ES-I3 (cell line): ENCODE results near the gene ABCB9.

Experiments
- H3K36me3 ChIP-seq: 2 replicates; pipeline ENCODE4 v1.6.1; 2013; ENCODE audit warnings: mild to moderate bottlenecking, low read length, control low read depth, moderate library complexity; ENCODE audit not compliant: insufficient read depth
- H3K4me1 ChIP-seq: 2 replicates; pipeline ENCODE4 v1.6.1; 2013; ENCODE audit warnings: mild to moderate bottlenecking, control low read depth, low read length; ENCODE audit not compliant: insufficient read depth
- H3K9ac ChIP-seq: 2 replicates; pipeline ENCODE4 v1.6.1; 2013; ENCODE audit warnings: low read depth, mild to moderate bottlenecking, low read length, moderate library complexity
- H3K9me3 ChIP-seq: 2 replicates; pipeline ENCODE4 v1.6.1; 2013; ENCODE audit warnings: mild to moderate bottlenecking, low read length, moderate library complexity; ENCODE audit not compliant: control insufficient read depth, insufficient read depth

The ABCB9 gene

GRCh38 chr12:122981587-122982476 is 15.6 kb upstream of the ABCB9 start:
- peak overlapping the region; percentile 96 for H3K9ac ChIP-seq
- no peaks in the 10 kb centered on the region for H3K4me1 ChIP-seq
- H3K9me3 ChIP-seq: no peaks in the 10 kb centered on the region
- no peaks in the 10 kb centered on the region; the same call in 1 of the 2 replicates for H3K36me3 ChIP-seq

- Histone ChIP-seq H3K9me3 (no peaks in the 10 kb centered on the region), H3K36me3 (no peaks in the 10 kb centered on the region; the same call in 1 of the 2 replicates), H3K4me1 (no peaks in the 10 kb centered on the region; the same call in 1 of the 2 replicates), H3K9ac (peak overlapping the region; percentile 96)
These were observed 14.8 kb upstream of the ABCB9 start for GRCh38 chr12:122981036-122981471.

- Histone ChIP-seq H3K9me3 (no peaks in the 10 kb centered on the region), H3K36me3 (no peaks in the 10 kb centered on the region; the same call in 1 of the 2 replicates), H3K9ac (peak within 1 kb of the TSS; percentile 96), H3K4me1 (no peaks in the 10 kb centered on the region; the same call in 1 of the 2 replicates)
These were observed 14.1 kb upstream of the ABCB9 start, which contains the start of gene ARL6IP4 for GRCh38 chr12:122980183-122981035. Gene ARL6IP4 (plus strand): TSS chr12:122980681. CDS start chr12:122981140, 459 bp downstream.

GRCh38 chr12:122979908-122980182 is 13.6 kb upstream of the ABCB9 start:
- no peaks in the 10 kb centered on the region for H3K9me3 ChIP-seq
- H3K4me1 ChIP-seq: no peaks in the 10 kb centered on the region; the same call in 1 of the 2 replicates
- no peaks in the 10 kb centered on the region; the same call in 1 of the 2 replicates for H3K36me3 ChIP-seq
- peak overlapping the region; percentile 96; the same call in 1 of the 2 replicates for H3K9ac ChIP-seq

GRCh38 chr12:122979001-122979907 is 13.0 kb upstream of the ABCB9 start:
- no peaks in the 10 kb centered on the region for H3K9me3 ChIP-seq
- no peaks in the 10 kb centered on the region; the same call in 1 of the 2 replicates for H3K4me1 ChIP-seq
- peak overlapping the region; percentile 96; the same call in 1 of the 2 replicates for H3K9ac ChIP-seq
- H3K36me3 ChIP-seq: no peaks in the 10 kb centered on the region; the same call in 1 of the 2 replicates

GRCh38 chr12:122978507-122978955 is 12.3 kb upstream of the ABCB9 start:
- H3K9ac ChIP-seq: no peak overlapping the region
- H3K4me1 ChIP-seq: no peaks in the 10 kb centered on the region; the same call in 1 of the 2 replicates
- H3K9me3 ChIP-seq: no peaks in the 10 kb centered on the region
- H3K36me3 ChIP-seq: no peaks in the 10 kb centered on the region; the same call in 1 of the 2 replicates

- H3K4me1 ChIP-seq: no peaks in the 10 kb centered on the region; the same call in 1 of the 2 replicates
- no peaks in the 10 kb centered on the region for H3K9me3 ChIP-seq
- H3K36me3 ChIP-seq: no peaks in the 10 kb centered on the region
- H3K9ac ChIP-seq: no peak overlapping the region
These were observed 11.6 kb upstream of the ABCB9 start for GRCh38 chr12:122977655-122978392.

GRCh38 chr12:122977153-122977552 is 10.9 kb upstream of the ABCB9 start:
- Histone ChIP-seq H3K9me3 (no peaks in the 10 kb centered on the region), H3K4me1 (no peaks in the 10 kb centered on the region; the same call in 1 of the 2 replicates), H3K9ac (no peak overlapping the region), H3K36me3 (no peaks in the 10 kb centered on the region)

- no peak overlapping the region for H3K9ac ChIP-seq
- no peaks in the 10 kb centered on the region; the same call in 1 of the 2 replicates for H3K4me1 ChIP-seq
- no peaks in the 10 kb centered on the region for H3K9me3 ChIP-seq
- no peaks in the 10 kb centered on the region for H3K36me3 ChIP-seq
These were observed 10.3 kb upstream of the ABCB9 start for GRCh38 chr12:122976648-122976975.

- Histone ChIP-seq H3K9me3 (no peaks in the 10 kb centered on the region), H3K36me3 (no peaks in the 10 kb centered on the region), H3K4me1 (no peaks in the 10 kb centered on the region; the same call in 1 of the 2 replicates), H3K9ac (peak overlapping the region; percentile 99)
These were observed 9.8 kb upstream of the ABCB9 start for GRCh38 chr12:122975790-122976647.

GRCh38 chr12:122974892-122975789 is 8.9 kb upstream of the ABCB9 start, which contains the start of gene OGFOD2:
Gene OGFOD2 (plus strand): TSS chr12:122975244. CDS start chr12:122975252, 8 bp downstream.
- Histone ChIP-seq H3K9me3 (no peaks in the 10 kb centered on the region), H3K9ac (peak within 1 kb of the TSS; percentile 99), H3K4me1 (no peaks in the 10 kb centered on the region; the same call in 1 of the 2 replicates), H3K36me3 (no peaks in the 10 kb centered on the region)
